Astrocyte (in vitro differentiated cells and primary cell): Measurements from ENCODE around the gene PSMG3. TPM values are rescaled to one million over a fixed set of nuclear protein-coding genes. Genes with fewer than 3 reads are reported as not detected.
A peak's percentile ranks its signal among the peaks of the same experiment; 100 is the strongest.

Source experiments
- DNase-seq: peaks from one replicate; pipeline ENCODE4 v3.0.0-alpha.2; 2010; ENCODE audit warnings: low read depth
- FAIRE-seq: peaks from 2 replicates; lab custom pipeline; 2011; peaks lifted over from hg19 to GRCh38; lab: Jason Lieb, UNC
- H2AFZ ChIP-seq: 2 replicates; pipeline ENCODE4 v1.6.0; 2012; ENCODE audit warnings: low read depth, low read length, inconsistent platforms
- H3K27ac ChIP-seq: 2 replicates; pipeline ENCODE4 v1.5.1; 2011; ENCODE audit warnings: low read depth, low read length, inconsistent platforms
- H3K27me3 ChIP-seq: 2 replicates; pipeline ENCODE4 v1.6.0; 2011; ENCODE audit warnings: low read length, inconsistent platforms; ENCODE audit not compliant: insufficient read depth
- H3K36me3 ChIP-seq: 2 replicates; pipeline ENCODE4 v1.5.1; 2011; ENCODE audit warnings: low read length, inconsistent platforms; ENCODE audit not compliant: insufficient read depth
- H3K4me1 ChIP-seq: 2 replicates; pipeline ENCODE4 v1.5.1; 2011; ENCODE audit warnings: low read length, inconsistent platforms; ENCODE audit not compliant: insufficient read depth
- H3K4me2 ChIP-seq: 2 replicates; pipeline ENCODE4 v1.6.0; 2012; ENCODE audit warnings: low read length, inconsistent platforms
- H3K4me3 ChIP-seq: 2 replicates; pipeline ENCODE4 v1.5.1; 2011; ENCODE audit warnings: low read depth, mild to moderate bottlenecking, low read length, inconsistent platforms; ENCODE audit not compliant: insufficient read depth
- H3K79me2 ChIP-seq: 2 replicates; pipeline ENCODE4 v1.6.0; 2012; ENCODE audit warnings: mild to moderate bottlenecking, low read length, inconsistent platforms; ENCODE audit not compliant: insufficient read depth
- H3K9ac ChIP-seq: 2 replicates; pipeline ENCODE4 v1.6.0; 2012; ENCODE audit warnings: mild to moderate bottlenecking, low read length, inconsistent platforms
- H3K9me3 ChIP-seq: 2 replicates; pipeline ENCODE4 v1.5.1; 2012; ENCODE audit warnings: low read depth, mild to moderate bottlenecking, low read length, inconsistent platforms; ENCODE audit not compliant: insufficient read depth
- H4K20me1 ChIP-seq: 2 replicates; pipeline ENCODE4 v1.6.0; 2012; ENCODE audit warnings: low read length, inconsistent platforms; ENCODE audit not compliant: insufficient read depth
- H3K27ac Mint-ChIP-seq: one replicate; pipeline ENCODE4 v1.8.0; 2021; ENCODE audit warnings: mild to moderate bottlenecking, mixed read lengths; ENCODE audit not compliant: unreplicated experiment
- H3K27me3 Mint-ChIP-seq: one replicate; pipeline ENCODE4 v1.8.0; 2021; ENCODE audit warnings: low read depth, mixed read lengths; ENCODE audit not compliant: unreplicated experiment
- H3K36me3 Mint-ChIP-seq: one replicate; pipeline ENCODE4 v1.8.0; 2021; ENCODE audit warnings: low read depth, mixed read lengths; ENCODE audit not compliant: unreplicated experiment
- H3K4me1 Mint-ChIP-seq: one replicate; pipeline ENCODE4 v1.8.0; 2021; ENCODE audit warnings: low read depth, mixed read lengths; ENCODE audit not compliant: unreplicated experiment
- H3K4me3 Mint-ChIP-seq: one replicate; pipeline ENCODE4 v1.8.0; 2021; ENCODE audit warnings: mild to moderate bottlenecking, moderate library complexity, mixed read lengths; ENCODE audit not compliant: unreplicated experiment
- H3K9me3 Mint-ChIP-seq: one replicate; pipeline ENCODE4 v1.8.0; 2021; ENCODE audit warnings: mild to moderate bottlenecking, mixed read lengths; ENCODE audit not compliant: unreplicated experiment
- CTCF ChIP-seq: IDR thresholded peaks from 2 replicates; pipeline ENCODE4 v1.5.1; 2011; ENCODE audit warnings: low read depth, mild to moderate bottlenecking, inconsistent platforms, low read length, moderate library complexity; ENCODE audit not compliant: insufficient read depth
- EZH2 ChIP-seq: IDR thresholded peaks from 2 replicates; pipeline ENCODE4 v1.6.1; 2012; ENCODE audit warnings: mild to moderate bottlenecking, low read length, inconsistent platforms; ENCODE audit not compliant: insufficient read depth
- total RNA-seq: library from RNA; stranded (reverse); gene quantifications from 2 replicates; pipeline ENCODE4 v1.2.1, GENCODE V29; 2021

Gene PSMG3
- total RNA-seq, 1 donor from 2014 or later, result 30.3 TPM

- FAIRE-seq (no peak), DNase-seq (no peak)
Measured at GRCh38 chr7:1592299-1592871, 22.6 kb upstream of the PSMG3 start.

GRCh38 chr7:1591876-1592275 lies 22.0 kb upstream of the PSMG3 start:
- no peaks in the 10 kb centered on the region for H3K36me3 ChIP-seq
- TF ChIP-seq CTCF, result no peak
- TF ChIP-seq EZH2, result peak; percentile 48
- no peaks in the 10 kb centered on the region for H4K20me1 ChIP-seq
- peaks cover 56% of the 10 kb centered on the region for H3K27me3 Mint-ChIP-seq
- DNase-seq, result no peak
- H3K36me3 Mint-ChIP-seq, result peaks cover 11% of the 10 kb centered on the region
- H3K4me1 Mint-ChIP-seq, result no peaks in the 10 kb centered on the region
- no peak overlapping the region for H3K4me3 Mint-ChIP-seq
- no peak overlapping the region for H2AFZ ChIP-seq
- no peak for FAIRE-seq
- peaks cover 18% of the 10 kb centered on the region for H3K27me3 ChIP-seq
- peaks cover 12% of the 10 kb centered on the region for H3K9me3 ChIP-seq
- H3K9ac ChIP-seq, result no peak overlapping the region
- H3K4me1 ChIP-seq, result no peaks in the 10 kb centered on the region
- H3K4me2 ChIP-seq, result no peak overlapping the region
- H3K27ac ChIP-seq, result no peak overlapping the region
- H3K9me3 Mint-ChIP-seq, result peaks cover 7% of the 10 kb centered on the region
- no peak overlapping the region for H3K27ac Mint-ChIP-seq
- no peak overlapping the region for H3K4me3 ChIP-seq
- no peaks in the 10 kb centered on the region for H3K79me2 ChIP-seq

More at GRCh38 chr7:1592299-1592871, 22.6 kb upstream of the PSMG3 start:
- H3K79me2 ChIP-seq, result no peaks in the 10 kb centered on the region
- H3K27ac ChIP-seq, result no peak overlapping the region
- Mint-ChIP-seq H3K9me3 (peaks cover 7% of the 10 kb centered on the region), H3K27ac (no peak overlapping the region), H3K36me3 (peaks cover 11% of the 10 kb centered on the region), H3K4me3 (no peak overlapping the region), H3K27me3 (peaks cover 61% of the 10 kb centered on the region), H3K4me1 (no peaks in the 10 kb centered on the region)
- no peak overlapping the region for H2AFZ ChIP-seq
- no peak overlapping the region for H3K9ac ChIP-seq
- no peaks in the 10 kb centered on the region for H3K4me1 ChIP-seq
- H3K9me3 ChIP-seq, result peaks cover 12% of the 10 kb centered on the region
- H3K36me3 ChIP-seq, result no peaks in the 10 kb centered on the region
- no peaks in the 10 kb centered on the region for H4K20me1 ChIP-seq
- H3K27me3 ChIP-seq, result peaks cover 17% of the 10 kb centered on the region
- TF ChIP-seq CTCF (no peak), EZH2 (peak; percentile 11)
- no peak overlapping the region for H3K4me2 ChIP-seq
- no peak overlapping the region for H3K4me3 ChIP-seq

GRCh38 chr7:1591396-1591795 lies 21.6 kb upstream of the PSMG3 start:
- Mint-ChIP-seq H3K4me3 (no peak overlapping the region), H3K27me3 (peaks cover 51% of the 10 kb centered on the region), H3K4me1 (no peaks in the 10 kb centered on the region), H3K9me3 (peaks cover 7% of the 10 kb centered on the region), H3K27ac (no peak overlapping the region), H3K36me3 (peaks cover 11% of the 10 kb centered on the region)
- Histone ChIP-seq H3K27ac (no peak overlapping the region), H4K20me1 (no peaks in the 10 kb centered on the region), H3K9ac (no peak overlapping the region), H3K4me2 (no peak overlapping the region), H3K36me3 (no peaks in the 10 kb centered on the region), H3K79me2 (no peaks in the 10 kb centered on the region), H3K27me3 (peaks cover 21% of the 10 kb centered on the region), H3K4me3 (no peak overlapping the region), H3K4me1 (no peaks in the 10 kb centered on the region), H2AFZ (no peak overlapping the region), H3K9me3 (peaks cover 12% of the 10 kb centered on the region)
- FAIRE-seq (no peak), DNase-seq (no peak)
- TF ChIP-seq EZH2 (no peak), CTCF (no peak)
